Measurements from ENCODE around the gene KRT82.

Gene KRT82

DNA sequence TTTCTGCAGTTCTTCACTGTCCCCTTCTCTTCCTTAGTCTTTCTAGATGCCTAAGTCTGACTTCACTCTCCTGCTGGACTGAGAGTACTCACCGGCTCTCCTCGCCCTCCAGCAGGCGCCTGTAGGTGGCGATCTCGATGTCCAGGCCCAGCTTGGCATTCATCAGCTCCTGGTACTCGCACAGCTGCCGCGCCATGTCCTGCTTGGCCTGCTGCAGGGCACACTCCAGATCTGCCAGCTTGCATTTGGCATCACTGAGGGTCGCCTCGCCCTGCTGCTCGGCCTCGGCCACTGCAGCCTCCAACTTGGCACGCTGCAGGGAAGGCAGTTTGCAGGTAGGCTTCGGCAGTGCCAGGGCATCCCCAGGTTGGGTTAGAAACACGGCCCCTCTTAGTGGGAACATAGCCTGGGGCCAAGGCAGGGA lies 25.9 kb downstream of the KRT82 start:
- peak; percentile 42 for DNase-seq

GRCh38 chr12:52379536-52379935 lies 26.6 kb downstream of the KRT82 start:
- DNase-seq = no peak

GRCh38 chr12:52378091-52378490 lies 28.0 kb downstream of the KRT82 start:
- DNase-seq = no peak

DNA sequence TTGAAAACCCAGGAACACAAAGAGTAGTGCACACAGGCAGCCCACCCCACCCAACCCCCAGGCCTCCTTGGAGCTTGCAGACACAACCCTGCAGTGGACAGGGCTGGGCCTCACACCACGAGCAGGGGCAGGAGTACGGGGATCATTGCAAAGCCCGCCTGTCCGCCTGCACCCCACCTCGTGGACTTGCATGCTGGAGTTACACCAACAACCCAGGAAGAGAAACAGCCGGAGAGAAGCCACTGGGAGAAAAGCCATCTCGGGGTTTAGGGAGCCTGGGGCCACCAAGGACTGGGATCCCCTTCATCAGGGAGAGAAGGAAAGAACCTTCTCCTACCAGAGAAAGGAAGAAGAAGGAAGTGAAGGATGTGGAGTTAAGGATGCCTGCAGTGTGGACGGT lies 28.9 kb downstream of the KRT82 start:
- no peak for DNase-seq

GRCh38 chr12:52372216-52373154 lies 33.6 kb downstream of the KRT82 start:
- peak; percentile 83 for DNase-seq

- DNase-seq = no peak
These were observed 34.4 kb downstream of the KRT82 start for GRCh38 chr12:52371716-52372115.

- no peak for DNase-seq
These were observed 35.1 kb downstream of the KRT82 start for GRCh38 chr12:52370926-52371608.

DNA sequence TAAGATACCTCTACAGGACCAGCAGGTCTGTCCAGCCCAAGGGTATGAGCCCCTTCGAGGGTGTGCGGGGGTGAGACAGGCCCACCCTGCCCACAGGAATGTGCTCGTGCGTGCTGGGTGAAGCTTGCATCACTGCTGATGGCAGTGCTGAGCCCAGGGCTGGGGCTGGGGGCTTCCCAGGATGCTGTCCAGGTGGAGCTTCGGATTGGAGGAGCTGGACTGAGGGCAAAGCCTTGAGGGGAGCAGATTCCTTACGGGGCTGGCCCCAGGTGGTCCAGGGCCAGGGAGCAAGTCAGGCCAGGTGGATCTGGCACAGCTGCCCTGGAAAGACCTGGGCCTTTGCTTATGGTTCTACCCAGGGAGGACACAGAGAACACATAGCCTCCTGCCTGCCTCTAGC lies 36.3 kb downstream of the KRT82 start:
- no peak for DNase-seq

DNA sequence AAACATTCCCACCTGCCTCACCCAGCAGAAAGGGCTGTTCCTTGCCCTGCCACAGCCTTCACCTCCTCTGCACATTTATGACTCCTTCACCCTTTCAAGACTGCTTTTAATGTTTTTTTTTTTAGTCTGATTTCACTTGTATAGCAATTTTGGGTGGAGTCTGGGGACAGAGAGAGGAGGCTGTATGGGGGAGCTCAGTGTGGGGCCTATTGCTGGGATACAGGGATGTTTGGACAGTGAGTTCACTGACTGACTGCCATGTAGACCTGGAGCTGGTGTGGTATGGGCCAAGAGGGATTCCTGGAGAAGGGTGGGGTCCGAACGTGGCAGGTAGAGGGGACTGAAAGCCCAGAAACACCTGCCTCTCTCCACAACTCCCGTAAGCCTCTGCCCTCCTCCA lies 36.9 kb downstream of the KRT82 start:
- DNase-seq = no peak

DNA sequence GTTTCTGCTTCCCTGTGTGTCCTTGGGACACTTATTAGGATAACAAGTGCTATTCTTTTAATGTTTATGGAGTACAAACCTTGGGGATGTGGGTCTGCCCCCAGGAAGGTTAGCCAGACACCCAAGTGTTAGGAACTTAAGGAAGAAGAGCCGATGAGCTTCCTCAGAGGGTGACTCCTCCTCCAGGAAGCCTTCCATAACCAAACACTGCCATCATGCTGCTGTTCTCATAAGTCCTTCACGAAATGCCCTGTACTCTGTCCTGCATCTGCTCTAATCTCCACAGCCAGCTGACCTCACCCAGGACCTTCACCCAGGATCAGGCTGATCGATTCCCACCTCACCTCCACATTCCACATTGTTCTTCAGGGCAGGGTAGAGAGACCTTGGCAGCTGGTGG lies 37.6 kb downstream of the KRT82 start:
- no peak for DNase-seq

DNA sequence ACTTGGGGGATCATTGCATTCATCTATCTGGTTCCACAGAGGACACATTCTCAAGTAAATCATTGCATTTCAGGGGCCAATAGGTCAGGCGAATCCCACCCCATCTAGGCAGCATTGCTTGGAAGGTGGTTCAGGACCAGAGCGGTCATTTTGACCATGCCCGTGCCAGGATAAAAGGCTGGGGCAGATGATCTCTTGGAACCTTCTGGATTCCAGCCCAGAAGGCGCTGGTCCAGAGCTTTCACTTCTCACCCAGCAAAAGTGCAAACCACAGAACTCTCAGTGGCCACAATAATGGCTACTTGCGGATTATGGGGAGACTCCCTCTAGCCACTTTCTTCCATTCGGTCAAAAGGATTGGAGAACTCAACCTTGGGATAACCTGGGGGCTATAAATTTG lies 38.3 kb downstream of the KRT82 start:
- no peak for DNase-seq

- DNase-seq = no peak
These were observed 39.2 kb downstream of the KRT82 start, which contains the start of gene KRT85 for GRCh38 chr12:52366738-52367485. Gene KRT85, minus strand, starts transcription at chr12:52367481. Its CDS starts 76 bp downstream, at chr12:52367405.

DNA sequence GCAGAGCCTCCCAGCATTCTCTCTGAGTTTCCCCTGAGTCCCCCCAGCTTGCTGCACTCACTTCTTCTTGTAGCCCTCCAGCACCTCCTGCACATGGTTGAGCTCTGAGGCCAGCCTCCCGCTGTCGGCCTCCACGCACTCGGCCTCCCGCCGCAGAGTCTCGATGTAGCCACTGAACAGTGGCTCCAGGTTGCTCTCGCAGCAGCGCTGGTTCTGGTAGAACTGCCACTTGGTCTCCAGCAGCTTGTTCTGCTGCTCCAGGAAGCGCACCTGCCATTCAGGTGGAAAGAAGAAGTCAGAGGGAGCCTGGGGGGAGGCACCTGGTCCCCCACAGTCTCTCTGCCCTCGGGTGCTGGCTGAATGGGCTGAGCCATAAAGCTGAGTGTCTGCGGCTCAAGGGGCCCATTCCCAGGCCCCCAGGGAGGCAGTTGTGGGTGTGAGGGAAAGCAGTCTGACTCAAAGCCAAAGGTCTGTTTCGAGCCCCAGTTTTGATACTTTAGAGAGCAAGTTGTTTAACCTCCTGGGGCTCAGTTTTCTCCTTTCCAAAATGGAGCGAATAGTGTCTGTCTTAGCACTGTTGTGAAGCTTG lies 41.1 kb downstream of the KRT82 start:
- DNase-seq = no peak

GRCh38 chr12:52364061-52364460 lies 42.1 kb downstream of the KRT82 start:
- DNase-seq = no peak

DNA sequence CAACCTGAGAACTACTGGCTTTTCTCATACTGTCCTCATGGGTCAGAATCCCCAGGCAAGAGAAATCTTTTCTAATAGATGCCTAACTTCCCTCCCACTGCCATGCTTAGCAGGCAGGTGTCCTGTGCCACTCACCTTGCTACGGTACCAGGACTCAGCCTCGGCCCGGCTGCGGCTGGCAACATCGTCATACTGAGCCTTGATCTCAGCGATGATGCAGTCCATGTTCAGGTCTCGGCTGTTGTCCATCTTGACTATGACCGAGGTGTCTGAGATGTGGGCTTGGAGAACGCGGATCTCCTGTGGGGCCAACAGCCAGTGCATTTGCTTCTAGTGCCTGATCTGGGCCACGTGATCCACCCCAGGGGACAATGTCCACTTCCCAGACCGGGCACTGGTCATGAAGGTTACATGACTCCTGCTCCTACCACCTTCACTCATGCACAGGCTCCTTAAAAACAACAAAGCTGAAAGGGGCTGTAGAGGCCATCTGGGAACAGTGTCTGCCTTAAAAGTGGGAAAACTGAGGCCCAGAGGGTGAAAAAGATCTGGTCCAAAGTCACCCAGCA lies 42.9 kb downstream of the KRT82 start:
- DNase-seq = no peak

- DNase-seq = no peak
These were observed 43.9 kb downstream of the KRT82 start for GRCh38 chr12:52362118-52362726.

- DNase-seq = no peak
These were observed 44.6 kb downstream of the KRT82 start for GRCh38 chr12:52361553-52361952.

GRCh38 chr12:52360663-52361271 lies 45.4 kb downstream of the KRT82 start:
- DNase-seq = no peak

GRCh38 chr12:52360106-52360662 lies 46.0 kb downstream of the KRT82 start:
- DNase-seq = no peak

GRCh38 chr12:52359621-52360061 lies 46.5 kb downstream of the KRT82 start:
- no peak for DNase-seq

All from retina (tissue), 1 donor.